IMR-90 (cell line): ENCODE results near the gene CXCL16. TPM values are rescaled to one million over a fixed set of nuclear protein-coding genes. Genes with fewer than 3 reads are reported as not detected.

Experiments
- ATAC-seq: fragments of 200-7000 bp; cut with Tn5 transposase; 2 replicates; pipeline ENCODE4 v1.9.1; 2020; ENCODE audit warnings: low read depth, mild to moderate bottlenecking, moderate library complexity
- BruUV-seq: library from RNA; stranded (reverse); fragments of 400-500 nt; replicated peaks from 2 replicates; lab custom pipeline; 2021; lab: Mats Ljungman, UMichigan
- CTCF ChIA-PET: fragments of 300-600 bp; formaldehyde crosslinking; extraction: SDS; loops from one replicate; lab custom pipeline; 2021; ENCODE audit warnings: antibody characterized with exemption; lab: Yijun Ruan, JAX
- POLR2A ChIA-PET: fragments of 300-600 bp; sonication (Branson Sonifier 250); formaldehyde crosslinking; loops from one replicate; lab custom pipeline; 2022; ENCODE audit warnings: antibody characterized with exemption; ENCODE audit not compliant: unreplicated experiment; lab: Charles Lee
- DNase-seq: peaks from one replicate; pipeline ENCODE4 v3.0.0; 2013
- H2AFZ ChIP-seq: replicated peaks from 2 replicates; pipeline ENCODE3; 2013; ENCODE audit warnings: low read length, mild to moderate bottlenecking; ENCODE audit not compliant: poor library complexity
- H2AK5ac ChIP-seq: 2 replicates; pipeline ENCODE4 v1.6.1; 2013; ENCODE audit warnings: low read depth, low read length, inconsistent platforms
- H2AK9ac ChIP-seq: replicated peaks from 2 replicates; pipeline ENCODE3; 2013; ENCODE audit warnings: mild to moderate bottlenecking, low read depth, low read length, moderate library complexity; ENCODE audit not compliant: poor library complexity
- H2BK120ac ChIP-seq: 2 replicates; pipeline ENCODE4 v1.6.1; 2013; ENCODE audit warnings: low read depth, low read length, inconsistent platforms
- H2BK15ac ChIP-seq: 3 replicates; pipeline ENCODE4 v1.6.1; 2013; ENCODE audit warnings: low read depth, low read length, inconsistent platforms
- H2BK20ac ChIP-seq: 2 replicates; pipeline ENCODE4 v1.6.1; 2013; ENCODE audit warnings: low read depth, mild to moderate bottlenecking, inconsistent platforms, low read length, moderate library complexity
- H2BK5ac ChIP-seq: 2 replicates; pipeline ENCODE4 v1.6.1; 2013; ENCODE audit warnings: mild to moderate bottlenecking, low read depth, low read length, inconsistent platforms; ENCODE audit not compliant: poor library complexity, severe bottlenecking
- H3K14ac ChIP-seq: replicated peaks from 2 replicates; pipeline ENCODE4 v1.6.1; 2013; ENCODE audit warnings: low read depth, low read length, inconsistent platforms
- H3K18ac ChIP-seq: 2 replicates; pipeline ENCODE4 v1.6.1; 2013; ENCODE audit warnings: low read depth, low read length, control low read depth
- H3K23ac ChIP-seq: 2 replicates; pipeline ENCODE4 v1.6.1; 2013; ENCODE audit warnings: low read depth, low read length, inconsistent platforms
- H3K27ac ChIP-seq: 2 replicates; pipeline ENCODE4 v1.5.1; 2013; ENCODE audit warnings: mild to moderate bottlenecking, control low read depth, low read length; ENCODE audit not compliant: insufficient read depth
- H3K27me3 ChIP-seq: 2 replicates; pipeline ENCODE4 v1.6.1; 2013; ENCODE audit warnings: low read length; ENCODE audit not compliant: control insufficient read depth, insufficient read depth
- H3K36me3 ChIP-seq: 2 replicates; pipeline ENCODE4 v1.6.1; 2013; ENCODE audit warnings: low read length, mixed read lengths; ENCODE audit not compliant: control insufficient read depth, insufficient read depth
- H3K4ac ChIP-seq: 2 replicates; pipeline ENCODE4 v1.6.1; 2013; ENCODE audit warnings: low read depth, low read length, inconsistent platforms
- H3K4me1 ChIP-seq: 2 replicates; pipeline ENCODE4 v1.6.1; 2013; ENCODE audit warnings: low read length, mixed read lengths; ENCODE audit not compliant: control insufficient read depth, insufficient read depth
- H3K4me2 ChIP-seq: 2 replicates; pipeline ENCODE4 v1.6.1; 2013; ENCODE audit warnings: low read depth, mild to moderate bottlenecking, control low read depth, low read length, moderate library complexity
- H3K4me3 ChIP-seq: 2 replicates; pipeline ENCODE4 v1.5.1; 2013; ENCODE audit warnings: low read depth, mild to moderate bottlenecking, control low read depth, low read length, moderate library complexity; ENCODE audit not compliant: insufficient read depth
- H3K56ac ChIP-seq: 2 replicates; pipeline ENCODE4 v1.6.1; 2013; ENCODE audit warnings: low read length, inconsistent platforms; ENCODE audit not compliant: insufficient read depth; ENCODE audit errors: extremely low read depth
- H3K79me1 ChIP-seq, 2 experiments: 2 replicates each; pipeline ENCODE4 v1.6.1; 2013; ENCODE audit warnings: low read length in 2 of 2, inconsistent platforms in 1 of 2, low read depth in 1 of 2
- H3K9ac ChIP-seq: 2 replicates; pipeline ENCODE4 v1.6.1; 2013; ENCODE audit warnings: low read depth, low read length, control low read depth
- H3K9me1 ChIP-seq: 2 replicates; pipeline ENCODE4 v1.6.1; 2013; ENCODE audit warnings: low read length, inconsistent platforms; ENCODE audit not compliant: insufficient read depth
- H3K9me3 ChIP-seq: 2 replicates; pipeline ENCODE4 v1.6.1; 2013; ENCODE audit warnings: low read length; ENCODE audit not compliant: control insufficient read depth, insufficient read depth
- H4K20me1 ChIP-seq: 2 replicates; pipeline ENCODE4 v1.6.1; 2013; ENCODE audit warnings: low read length, inconsistent platforms; ENCODE audit not compliant: insufficient read depth
- H4K5ac ChIP-seq: 2 replicates; pipeline ENCODE4 v1.6.1; 2013; ENCODE audit warnings: mild to moderate bottlenecking, low read depth, low read length, control low read depth
- H4K8ac ChIP-seq, 2 experiments: 2 replicates each; pipeline ENCODE4 v1.6.1; 2013; ENCODE audit warnings: low read depth in 2 of 2, low read length in 2 of 2, control low read depth in 1 of 2, inconsistent platforms in 1 of 2
- H4K91ac ChIP-seq: 2 replicates; pipeline ENCODE4 v1.6.1; 2013; ENCODE audit warnings: low read depth, low read length, inconsistent platforms; ENCODE audit not compliant: insufficient read depth
- NFE2L2 ChIP-seq: fragments of 150-350 bp; IDR thresholded peaks from 2 replicates; pipeline ENCODE4 v1.6.1; 2016; ENCODE audit warnings: low read depth, mild to moderate bottlenecking, low read length
- RCOR1 ChIP-seq: IDR thresholded peaks from 2 replicates; pipeline ENCODE4 v1.6.1; 2012; ENCODE audit warnings: mild to moderate bottlenecking, low read length, improper control_type of control experiment; ENCODE audit not compliant: insufficient replicate concordance
- WGBS, 2 experiments: methylation state at CpG; one replicate each; pipeline versions ENCODE4 v1.1.5 to v1.1.7; 2013; ENCODE audit warnings: missing lambda C conversion rate in 2 of 2; ENCODE audit not compliant: insufficient read length in 1 of 2; ENCODE audit errors: extremely low coverage in 2 of 2; 5-methylcytosine and 5-hydroxymethylcytosine counted together
- dilution Hi-C: fragments of 300-500 bp; cut with HindIII; formaldehyde crosslinking; loops from one replicate; pipeline ENCODE4 v1.14.3; 2018; ENCODE audit warnings: low sequenced_read_pairs; ENCODE audit not compliant: unreplicated experiment
- in situ Hi-C: fragments of 300-500 bp; cut with MboI; formaldehyde crosslinking; loops from 3 replicates; pipeline ENCODE4 v1.14.3; 2019; ENCODE audit warnings: low sequenced_read_pairs, inconsistent platforms, mixed read lengths
- intact Hi-C: fragments of 100-400 bp; cut with micrococcal nuclease; formaldehyde crosslinking; loops from 2 replicates; pipeline ENCODE4 v1.10.0; 2022
- polyA plus RNA-seq, 3 experiments: library from polyadenylated mRNA; depleted of rRNA; stranded (reverse); fragments of >200 nt; gene quantifications; 2 replicates each; pipeline ENCODE4 v1.2.3, GENCODE V29; 2012; ENCODE audit warnings: low replicate concordance in 1 of 3
- total RNA-seq: library from RNA; depleted of rRNA; stranded (reverse); fragments of >200 nt; gene quantifications from 2 replicates; pipeline ENCODE4 v1.2.3, GENCODE V29; 2012

The CXCL16 gene
- total and polyA plus RNA-seq, 2 of the 4 experiments (the other 2 are of a cell fraction), result 0.36 to 1.6 TPM

DNA sequence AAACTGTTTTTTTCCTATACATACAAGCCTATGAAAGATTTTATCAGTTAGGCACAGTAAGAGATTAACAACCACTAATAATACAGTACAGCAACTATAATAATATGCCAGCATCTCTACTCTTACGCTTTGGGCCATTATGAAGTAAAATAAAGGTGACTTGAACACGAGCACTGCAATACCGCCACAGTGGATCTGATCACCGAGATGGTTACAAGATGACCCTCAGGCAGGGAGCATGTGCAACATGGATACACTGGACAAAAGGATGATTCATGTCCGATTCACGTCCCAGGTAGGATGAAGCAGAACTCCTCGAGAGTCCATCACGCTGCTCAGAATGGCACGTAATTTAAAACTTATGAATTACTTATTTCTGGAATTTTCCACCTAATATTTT lies 46.3 kb downstream of the CXCL16 start:
- no peak overlapping the region for H2AFZ ChIP-seq
- H3K4me2 ChIP-seq, result no peak overlapping the region
- H4K20me1 ChIP-seq, result peaks cover 21% of the 10 kb centered on the region
- H3K9me3 ChIP-seq, result no peaks in the 10 kb centered on the region
- H2AK5ac ChIP-seq, result no peak overlapping the region
- no peak overlapping the region for H2BK15ac ChIP-seq
- no peak overlapping the region for H2AK9ac ChIP-seq
- no peak overlapping the region for H3K9ac ChIP-seq
- peaks cover 12 to 52% of the 10 kb centered on the region in 2 experiments for H3K79me1 ChIP-seq
- H3K23ac ChIP-seq, result no peak overlapping the region
- no peak overlapping the region for H3K18ac ChIP-seq
- peaks cover 2% of the 10 kb centered on the region; the same call in 1 of the 2 replicates for H3K4me1 ChIP-seq
- ChIA-PET POLR2A (no interaction called here), CTCF (no interaction called here)
- H2BK5ac ChIP-seq, result no peak overlapping the region
- H2BK120ac ChIP-seq, result no peak overlapping the region
- no peak overlapping the region for H4K8ac ChIP-seq
- H3K56ac ChIP-seq, result no peak overlapping the region
- dilution Hi-C loops, result no loop called here
- peaks cover 10% of the 10 kb centered on the region; the same call in 1 of the 2 replicates for H3K9me1 ChIP-seq
- TF ChIP-seq NFE2L2 (no peak), RCOR1 (no peak)
- H4K91ac ChIP-seq, result no peak overlapping the region
- ATAC-seq, result no peak
- 60% methylated on average over 3 of the region's 9 CpGs; no CpG with 5 or more reads in 1 of the 2 experiments for WGBS, 2 experiments
- no peak overlapping the region for H3K14ac ChIP-seq
- H4K5ac ChIP-seq, result no peak overlapping the region
- intact Hi-C loops, result no loop called here
- in situ Hi-C loops, result no loop called here
- H3K27ac ChIP-seq, result no peak overlapping the region
- DNase-seq, result no peak
- no peak overlapping the region for H3K4ac ChIP-seq
- no peak overlapping the region for H2BK20ac ChIP-seq
- no peaks in the 10 kb centered on the region for H3K27me3 ChIP-seq
- peaks cover 14% of the 10 kb centered on the region for H3K36me3 ChIP-seq
- no TSS peak for BruUV-seq
- no peak overlapping the region for H3K4me3 ChIP-seq
